Measurements from ENCODE around the gene ITPKC. TPM values are rescaled to one million over a fixed set of nuclear protein-coding genes. Genes with fewer than 3 reads are reported as not detected.
A peak's percentile ranks its signal among the peaks of the same experiment; 100 is the strongest.

ITPKC gene
- total and polyA plus RNA-seq, 10 of the 15 experiments (the other 5 are each of a cell fraction or from before 2014, with no cell fraction given): 0.03 to 6.4 (median 3.5) TPM

DNA sequence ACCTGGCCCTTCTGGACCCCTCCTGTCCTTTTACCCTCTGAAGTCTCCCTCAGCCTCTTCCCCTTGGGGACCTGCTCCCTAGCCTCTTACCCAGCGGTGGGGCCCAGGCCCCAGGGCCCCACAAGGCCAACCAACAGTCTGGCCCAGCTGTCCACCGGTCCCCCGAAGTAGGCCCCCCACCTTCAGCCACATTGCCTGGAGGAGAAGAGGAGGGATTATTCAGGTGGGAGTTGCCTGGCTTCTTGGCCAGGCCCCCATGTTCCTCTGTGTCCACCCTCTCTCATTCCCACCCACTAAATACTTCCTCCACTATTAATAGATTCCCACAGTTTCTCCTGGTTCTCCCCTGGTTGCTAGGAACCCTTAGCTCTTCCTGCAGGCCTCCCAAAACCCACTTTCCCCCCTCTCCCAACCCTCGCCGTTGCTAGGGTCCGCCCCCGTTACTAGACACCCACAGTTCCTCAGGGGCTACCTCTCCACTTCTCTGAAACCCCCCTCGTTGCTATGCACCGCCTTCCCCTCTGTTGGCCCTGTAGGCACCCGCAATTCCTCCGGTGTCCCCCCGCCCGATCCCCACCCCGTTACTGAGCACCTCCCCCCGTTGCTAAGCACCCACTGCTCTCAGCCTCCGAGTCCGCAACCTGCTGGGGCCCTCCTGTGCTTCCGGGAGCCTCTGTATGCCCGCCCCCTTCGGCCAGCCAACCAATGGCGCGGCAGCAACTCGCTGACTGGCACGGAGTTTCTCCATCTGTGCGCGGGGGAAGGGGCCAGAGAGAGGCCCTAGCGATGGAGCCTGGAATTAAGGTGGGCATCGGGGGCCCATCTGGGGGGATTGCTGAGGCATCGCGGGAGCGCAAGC is 2.2 kb upstream of the ITPKC start (continued):
- TF ChIP-seq, protein P1, sequence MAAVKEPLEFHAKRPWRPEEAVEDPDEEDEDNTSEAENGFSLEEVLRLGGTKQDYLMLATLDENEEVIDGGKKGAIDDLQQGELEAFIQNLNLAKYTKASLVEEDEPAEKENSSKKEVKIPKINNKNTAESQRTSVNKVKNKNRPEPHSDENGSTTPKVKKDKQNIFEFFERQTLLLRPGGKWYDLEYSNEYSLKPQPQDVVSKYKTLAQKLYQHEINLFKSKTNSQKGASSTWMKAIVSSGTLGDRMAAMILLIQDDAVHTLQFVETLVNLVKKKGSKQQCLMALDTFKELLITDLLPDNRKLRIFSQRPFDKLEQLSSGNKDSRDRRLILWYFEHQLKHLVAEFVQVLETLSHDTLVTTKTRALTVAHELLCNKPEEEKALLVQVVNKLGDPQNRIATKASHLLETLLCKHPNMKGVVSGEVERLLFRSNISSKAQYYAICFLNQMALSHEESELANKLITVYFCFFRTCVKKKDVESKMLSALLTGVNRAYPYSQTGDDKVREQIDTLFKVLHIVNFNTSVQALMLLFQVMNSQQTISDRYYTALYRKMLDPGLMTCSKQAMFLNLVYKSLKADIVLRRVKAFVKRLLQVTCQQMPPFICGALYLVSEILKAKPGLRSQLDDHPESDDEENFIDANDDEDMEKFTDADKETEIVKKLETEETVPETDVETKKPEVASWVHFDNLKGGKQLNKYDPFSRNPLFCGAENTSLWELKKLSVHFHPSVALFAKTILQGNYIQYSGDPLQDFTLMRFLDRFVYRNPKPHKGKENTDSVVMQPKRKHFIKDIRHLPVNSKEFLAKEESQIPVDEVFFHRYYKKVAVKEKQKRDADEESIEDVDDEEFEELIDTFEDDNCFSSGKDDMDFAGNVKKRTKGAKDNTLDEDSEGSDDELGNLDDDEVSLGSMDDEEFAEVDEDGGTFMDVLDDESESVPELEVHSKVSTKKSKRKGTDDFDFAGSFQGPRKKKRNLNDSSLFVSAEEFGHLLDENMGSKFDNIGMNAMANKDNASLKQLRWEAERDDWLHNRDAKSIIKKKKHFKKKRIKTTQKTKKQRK (IDR thresholded peaks at IDR 0.05; ENCODE audit: low read depth, low read length): 0 out of 2 replicates have a peak, but pooled peaks have one; percentile 19
- TF ChIP-seq CEBPB (IDR thresholded peaks at IDR 0.05; ENCODE audit: borderline replicate concordance in 1 of 2, low read depth in 2 of 2, low read length in 2 of 2) (no peak), TARDBP (IDR thresholded peaks at IDR 0.05; ENCODE audit: borderline replicate concordance) (no peak), NFYA (IDR thresholded peaks at IDR 0.05; ENCODE audit: borderline replicate concordance, low read depth, low read length) (no peak; the same call in 1 of the 2 replicates), TCF7 (IDR thresholded peaks at IDR 0.05; ENCODE audit: borderline replicate concordance) (no peak), NFYB (IDR thresholded peaks at IDR 0.05; ENCODE audit: insufficient read depth, low read depth, low read length) (peak; percentile 89), MEF2B (IDR thresholded peaks at IDR 0.05; ENCODE audit: partially characterized antibody, poor library complexity, severe bottlenecking) (no peak), ZNF24 (IDR thresholded peaks at IDR 0.05) (no peak), GABPA (IDR thresholded peaks at IDR 0.05; ENCODE audit: low read depth) (peak; percentile 55), PAX8 (IDR thresholded peaks at IDR 0.05) (no peak)
- TF ChIP-seq, protein P2, sequence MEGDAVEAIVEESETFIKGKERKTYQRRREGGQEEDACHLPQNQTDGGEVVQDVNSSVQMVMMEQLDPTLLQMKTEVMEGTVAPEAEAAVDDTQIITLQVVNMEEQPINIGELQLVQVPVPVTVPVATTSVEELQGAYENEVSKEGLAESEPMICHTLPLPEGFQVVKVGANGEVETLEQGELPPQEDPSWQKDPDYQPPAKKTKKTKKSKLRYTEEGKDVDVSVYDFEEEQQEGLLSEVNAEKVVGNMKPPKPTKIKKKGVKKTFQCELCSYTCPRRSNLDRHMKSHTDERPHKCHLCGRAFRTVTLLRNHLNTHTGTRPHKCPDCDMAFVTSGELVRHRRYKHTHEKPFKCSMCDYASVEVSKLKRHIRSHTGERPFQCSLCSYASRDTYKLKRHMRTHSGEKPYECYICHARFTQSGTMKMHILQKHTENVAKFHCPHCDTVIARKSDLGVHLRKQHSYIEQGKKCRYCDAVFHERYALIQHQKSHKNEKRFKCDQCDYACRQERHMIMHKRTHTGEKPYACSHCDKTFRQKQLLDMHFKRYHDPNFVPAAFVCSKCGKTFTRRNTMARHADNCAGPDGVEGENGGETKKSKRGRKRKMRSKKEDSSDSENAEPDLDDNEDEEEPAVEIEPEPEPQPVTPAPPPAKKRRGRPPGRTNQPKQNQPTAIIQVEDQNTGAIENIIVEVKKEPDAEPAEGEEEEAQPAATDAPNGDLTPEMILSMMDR (IDR thresholded peaks at IDR 0.05 in 2 of 3, conservative IDR thresholded peaks at IDR 0.05 in 1 of 3; ENCODE audit: control insufficient read depth in 2 of 3, extremely low read depth in 1 of 3, insufficient read depth in 1 of 3, low read depth in 3 of 3, low read length in 3 of 3): no peak
- TF ChIP-seq, protein P3, sequence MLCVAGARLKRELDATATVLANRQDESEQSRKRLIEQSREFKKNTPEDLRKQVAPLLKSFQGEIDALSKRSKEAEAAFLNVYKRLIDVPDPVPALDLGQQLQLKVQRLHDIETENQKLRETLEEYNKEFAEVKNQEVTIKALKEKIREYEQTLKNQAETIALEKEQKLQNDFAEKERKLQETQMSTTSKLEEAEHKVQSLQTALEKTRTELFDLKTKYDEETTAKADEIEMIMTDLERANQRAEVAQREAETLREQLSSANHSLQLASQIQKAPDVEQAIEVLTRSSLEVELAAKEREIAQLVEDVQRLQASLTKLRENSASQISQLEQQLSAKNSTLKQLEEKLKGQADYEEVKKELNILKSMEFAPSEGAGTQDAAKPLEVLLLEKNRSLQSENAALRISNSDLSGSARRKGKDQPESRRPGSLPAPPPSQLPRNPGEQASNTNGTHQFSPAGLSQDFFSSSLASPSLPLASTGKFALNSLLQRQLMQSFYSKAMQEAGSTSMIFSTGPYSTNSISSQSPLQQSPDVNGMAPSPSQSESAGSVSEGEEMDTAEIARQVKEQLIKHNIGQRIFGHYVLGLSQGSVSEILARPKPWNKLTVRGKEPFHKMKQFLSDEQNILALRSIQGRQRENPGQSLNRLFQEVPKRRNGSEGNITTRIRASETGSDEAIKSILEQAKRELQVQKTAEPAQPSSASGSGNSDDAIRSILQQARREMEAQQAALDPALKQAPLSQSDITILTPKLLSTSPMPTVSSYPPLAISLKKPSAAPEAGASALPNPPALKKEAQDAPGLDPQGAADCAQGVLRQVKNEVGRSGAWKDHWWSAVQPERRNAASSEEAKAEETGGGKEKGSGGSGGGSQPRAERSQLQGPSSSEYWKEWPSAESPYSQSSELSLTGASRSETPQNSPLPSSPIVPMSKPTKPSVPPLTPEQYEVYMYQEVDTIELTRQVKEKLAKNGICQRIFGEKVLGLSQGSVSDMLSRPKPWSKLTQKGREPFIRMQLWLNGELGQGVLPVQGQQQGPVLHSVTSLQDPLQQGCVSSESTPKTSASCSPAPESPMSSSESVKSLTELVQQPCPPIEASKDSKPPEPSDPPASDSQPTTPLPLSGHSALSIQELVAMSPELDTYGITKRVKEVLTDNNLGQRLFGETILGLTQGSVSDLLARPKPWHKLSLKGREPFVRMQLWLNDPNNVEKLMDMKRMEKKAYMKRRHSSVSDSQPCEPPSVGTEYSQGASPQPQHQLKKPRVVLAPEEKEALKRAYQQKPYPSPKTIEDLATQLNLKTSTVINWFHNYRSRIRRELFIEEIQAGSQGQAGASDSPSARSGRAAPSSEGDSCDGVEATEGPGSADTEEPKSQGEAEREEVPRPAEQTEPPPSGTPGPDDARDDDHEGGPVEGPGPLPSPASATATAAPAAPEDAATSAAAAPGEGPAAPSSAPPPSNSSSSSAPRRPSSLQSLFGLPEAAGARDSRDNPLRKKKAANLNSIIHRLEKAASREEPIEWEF (IDR thresholded peaks at IDR 0.05; ENCODE audit: insufficient replicate concordance, low read depth, low read length): no peak
- TF ChIP-seq, protein P4, sequence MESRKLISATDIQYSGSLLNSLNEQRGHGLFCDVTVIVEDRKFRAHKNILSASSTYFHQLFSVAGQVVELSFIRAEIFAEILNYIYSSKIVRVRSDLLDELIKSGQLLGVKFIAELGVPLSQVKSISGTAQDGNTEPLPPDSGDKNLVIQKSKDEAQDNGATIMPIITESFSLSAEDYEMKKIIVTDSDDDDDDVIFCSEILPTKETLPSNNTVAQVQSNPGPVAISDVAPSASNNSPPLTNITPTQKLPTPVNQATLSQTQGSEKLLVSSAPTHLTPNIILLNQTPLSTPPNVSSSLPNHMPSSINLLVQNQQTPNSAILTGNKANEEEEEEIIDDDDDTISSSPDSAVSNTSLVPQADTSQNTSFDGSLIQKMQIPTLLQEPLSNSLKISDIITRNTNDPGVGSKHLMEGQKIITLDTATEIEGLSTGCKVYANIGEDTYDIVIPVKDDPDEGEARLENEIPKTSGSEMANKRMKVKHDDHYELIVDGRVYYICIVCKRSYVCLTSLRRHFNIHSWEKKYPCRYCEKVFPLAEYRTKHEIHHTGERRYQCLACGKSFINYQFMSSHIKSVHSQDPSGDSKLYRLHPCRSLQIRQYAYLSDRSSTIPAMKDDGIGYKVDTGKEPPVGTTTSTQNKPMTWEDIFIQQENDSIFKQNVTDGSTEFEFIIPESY (IDR thresholded peaks at IDR 0.05): no peak

Data from GM12878 (cell line).